HuH-7.5 (cell line): ENCODE measurements around the gene ABHD12.
"Not testable (repeated sequence)": the region's sequence is repeated elsewhere in the genome, so short reads cannot be mapped to it uniquely, and the experiment has no call there.

Experiments
- DNase-seq: peaks from one replicate; pipeline ENCODE4 v3.0.0; 2011; ENCODE audit warnings: low spot score

The ABHD12 gene

DNA sequence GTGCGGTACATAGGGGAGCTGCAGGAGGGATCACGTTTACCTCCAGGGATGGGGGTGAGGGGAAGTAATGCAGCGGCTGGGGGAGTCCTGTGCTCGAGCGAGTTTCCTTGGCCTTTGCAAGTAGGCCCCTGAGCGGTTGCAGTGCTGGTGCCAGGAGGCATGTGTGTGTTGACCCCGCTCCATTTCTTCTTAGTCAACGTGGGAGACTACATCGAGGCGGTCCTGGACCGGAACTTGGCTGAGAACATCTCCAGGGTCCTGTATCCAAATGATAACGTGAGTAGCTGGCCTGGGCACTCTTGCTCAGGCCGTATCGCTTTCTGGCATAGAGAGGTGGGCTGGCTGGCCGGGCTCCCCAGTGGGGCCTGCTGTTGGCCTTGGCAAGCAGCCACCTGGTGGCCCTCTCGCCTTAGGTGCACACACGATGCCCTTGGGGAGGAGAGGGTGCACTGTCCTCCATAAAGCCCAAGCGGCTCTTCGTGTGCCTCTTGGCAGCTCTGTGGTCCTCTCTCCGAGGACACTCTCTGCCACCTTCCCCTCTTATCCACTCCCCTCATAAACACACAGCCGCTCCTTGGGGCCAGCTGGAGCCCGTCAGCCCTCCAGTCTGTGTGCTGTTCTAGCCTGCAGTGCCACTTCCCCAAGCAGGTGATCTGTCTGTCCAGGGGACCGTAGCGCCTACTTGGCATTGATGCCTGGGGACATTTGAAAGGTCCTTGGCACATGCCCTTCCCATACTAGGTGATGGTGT, 113.4 kb downstream of the ABHD12 start:
- no peak for DNase-seq

DNA sequence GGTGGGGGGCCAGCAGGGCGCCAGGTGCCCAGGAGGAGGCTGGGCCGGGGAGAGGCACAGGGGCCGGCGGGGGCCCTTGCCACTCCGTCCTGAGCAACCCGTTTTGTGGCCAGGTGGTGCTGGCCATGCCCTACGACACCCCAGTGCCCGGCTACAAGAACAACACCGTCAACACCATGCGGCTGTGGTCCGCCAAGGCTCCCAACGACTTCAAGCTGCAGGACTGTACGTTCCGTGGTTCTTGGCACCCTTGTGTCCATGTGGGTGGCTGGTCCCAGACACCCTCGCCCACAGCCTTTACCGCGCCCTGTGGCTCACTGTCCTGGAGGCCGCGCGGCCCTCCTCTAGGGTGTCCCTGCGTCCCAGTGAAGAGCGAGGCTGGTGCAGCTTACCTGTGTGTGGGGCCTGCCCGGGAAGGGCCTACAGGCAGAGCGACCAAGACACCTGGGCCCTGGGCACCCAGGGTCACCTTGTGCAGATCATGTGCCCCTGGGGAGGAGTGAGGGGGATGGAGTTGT, 114.0 kb downstream of the ABHD12 start:
- no peak for DNase-seq

DNA sequence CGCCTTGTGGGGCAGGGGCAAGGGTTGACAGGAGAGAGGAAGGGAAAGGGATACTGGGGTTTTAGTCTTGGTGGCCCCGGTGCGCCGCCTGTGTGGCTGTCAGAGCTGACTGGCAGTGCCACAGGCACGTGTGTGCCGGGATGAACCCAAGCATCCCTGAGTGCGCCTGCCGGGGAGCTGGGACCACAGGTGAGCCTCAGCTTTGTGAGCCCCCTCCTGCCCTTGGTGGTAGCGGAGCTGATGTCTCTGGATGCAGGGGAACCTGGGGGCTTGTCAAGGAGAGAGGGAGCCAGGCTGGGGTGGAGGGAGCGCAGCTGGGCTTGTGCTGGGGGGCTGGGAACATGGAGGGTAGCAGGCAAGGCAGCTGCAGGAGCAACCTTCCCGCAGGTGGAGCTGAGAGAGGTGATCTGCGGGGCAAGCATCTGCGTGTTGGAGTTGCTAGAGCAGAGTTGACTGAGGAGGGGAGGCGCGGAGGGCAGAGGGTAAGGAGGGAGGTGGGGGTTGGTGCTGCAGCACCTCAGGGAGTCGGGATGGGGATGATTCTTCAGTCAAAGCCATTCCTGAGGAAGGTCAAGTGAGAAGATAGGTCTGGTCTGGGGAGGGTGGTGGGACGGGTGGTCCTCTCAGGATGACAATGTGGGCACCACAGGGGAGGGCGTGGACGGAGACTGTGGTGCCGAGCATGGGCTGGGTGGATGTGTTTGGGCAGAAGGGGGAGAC, 114.7 kb downstream of the ABHD12 start:
- no peak for DNase-seq

DNA sequence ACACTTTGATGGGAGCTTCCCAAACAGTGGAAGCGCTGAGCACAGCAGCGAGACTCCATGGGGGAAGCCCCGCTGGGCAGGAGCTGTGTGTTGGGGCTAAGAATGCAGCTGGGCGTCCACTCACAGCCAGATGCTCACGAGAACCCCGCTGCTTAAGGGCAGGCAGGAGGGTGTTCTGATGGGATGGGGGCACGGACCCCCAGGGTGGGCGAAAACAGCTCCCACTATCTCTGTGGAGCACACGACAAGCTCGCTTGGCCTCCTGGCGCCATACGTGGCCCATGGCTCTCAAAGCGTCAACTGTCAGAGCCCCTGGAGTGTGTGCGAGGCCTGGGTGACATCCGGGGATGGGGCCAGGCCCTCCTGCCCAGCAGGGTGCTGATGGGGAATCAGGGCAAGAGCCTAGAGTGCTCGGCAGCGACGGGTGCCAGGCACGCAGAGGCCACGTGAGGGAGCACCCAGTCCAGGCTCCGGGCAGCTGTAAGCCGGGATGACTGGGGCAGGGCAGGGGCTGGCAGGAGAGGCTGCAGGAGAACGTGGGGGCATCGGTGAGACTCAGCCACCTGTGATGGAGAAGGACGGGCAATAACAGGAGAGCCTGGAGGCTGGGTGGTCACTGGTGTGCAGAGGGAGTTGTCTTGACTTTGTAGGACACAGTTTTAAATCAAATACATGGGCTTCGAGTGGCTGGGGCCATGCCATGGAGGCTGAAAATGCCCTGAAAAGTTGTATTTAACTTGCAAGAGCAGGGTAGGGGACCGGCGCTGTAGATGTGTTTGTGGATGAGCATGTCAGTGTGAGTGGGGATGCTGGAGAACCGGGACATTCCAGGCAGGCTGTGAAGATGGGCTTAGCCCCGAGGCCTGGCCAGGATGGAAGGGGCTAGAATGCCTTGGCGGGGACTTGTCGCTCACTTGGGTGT, 115.5 kb downstream of the ABHD12 start:
- no peak for DNase-seq

DNA sequence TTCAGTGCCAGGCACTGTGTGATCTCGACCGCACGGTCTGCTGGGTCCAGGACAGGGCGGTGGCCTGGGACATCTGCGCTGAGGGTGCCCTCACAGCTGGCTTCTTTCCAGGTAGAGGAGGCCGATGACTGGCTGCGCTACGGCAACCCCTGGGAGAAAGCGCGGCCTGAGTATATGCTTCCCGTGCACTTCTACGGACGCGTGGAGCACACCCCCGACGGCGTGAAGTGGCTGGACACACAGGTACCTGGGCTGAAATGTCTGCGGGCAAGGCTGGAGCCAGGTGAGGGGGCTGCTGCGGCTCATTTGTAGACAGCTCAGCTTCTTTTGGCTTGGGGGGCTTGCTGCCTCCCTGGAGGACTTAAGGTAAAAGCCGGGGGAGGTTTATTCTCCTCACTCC, 116.2 kb downstream of the ABHD12 start:
- DNase-seq = no peak

DNA sequence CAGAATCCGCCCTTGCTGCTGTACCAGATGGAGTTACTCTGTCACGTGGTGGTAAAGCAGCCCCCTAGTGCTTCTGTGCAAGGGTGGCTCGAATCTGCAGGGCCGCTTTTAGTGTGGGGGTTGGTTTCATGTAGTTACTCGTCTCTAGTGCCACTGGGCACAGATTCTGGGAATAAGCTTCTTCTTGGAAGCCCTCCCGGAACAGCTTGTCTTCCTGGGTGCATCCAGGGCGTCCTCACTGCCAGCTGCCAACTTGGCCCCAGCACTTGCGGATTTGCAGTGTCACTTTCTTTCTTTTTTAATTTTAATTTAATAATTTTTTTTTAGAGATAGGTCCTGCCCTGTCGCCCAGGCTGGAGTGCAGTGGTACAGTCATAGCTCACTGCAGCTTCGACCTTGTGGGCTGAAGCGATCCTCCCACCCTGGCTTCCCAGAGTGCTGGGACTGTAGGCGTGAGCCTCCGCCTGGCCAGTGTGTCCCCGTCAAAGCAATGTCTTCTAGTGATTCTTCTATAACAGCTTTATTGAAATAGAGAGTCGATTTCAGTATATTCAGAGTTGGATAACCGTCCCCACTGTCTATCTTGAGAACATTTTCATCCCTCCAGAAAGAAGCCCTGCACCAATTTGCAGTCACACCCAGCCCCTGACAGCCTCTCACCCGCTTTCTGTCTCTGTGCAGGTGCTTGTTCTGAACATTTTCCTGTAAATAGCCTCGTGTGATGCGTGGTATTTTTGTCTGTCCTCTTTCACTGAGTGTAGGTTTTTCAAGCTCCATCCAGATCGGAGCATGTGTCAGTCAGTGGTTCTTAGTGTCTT, 116.9 kb downstream of the ABHD12 start:
- DNase-seq = no peak

DNA sequence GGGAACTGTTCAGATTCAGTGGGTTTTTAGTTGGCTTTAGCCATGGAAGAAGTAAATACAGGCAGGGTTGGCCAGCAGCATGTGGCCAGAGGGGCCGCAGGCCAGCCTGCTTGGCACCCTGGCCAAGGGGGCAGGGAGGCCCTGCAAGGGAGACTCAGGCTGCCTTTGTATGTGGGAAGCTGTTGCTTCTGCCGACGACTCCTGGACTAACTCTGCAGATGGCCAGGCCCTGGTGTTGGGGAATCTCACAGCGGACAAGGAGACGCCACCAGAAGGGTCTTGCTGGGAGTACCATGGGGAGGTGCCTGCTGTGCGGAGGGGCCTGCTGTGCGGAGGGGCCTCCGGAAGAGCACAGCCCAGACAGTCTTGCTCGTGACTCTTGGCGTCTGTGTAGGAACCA, 117.6 kb downstream of the ABHD12 start:
- no peak for DNase-seq

DNA sequence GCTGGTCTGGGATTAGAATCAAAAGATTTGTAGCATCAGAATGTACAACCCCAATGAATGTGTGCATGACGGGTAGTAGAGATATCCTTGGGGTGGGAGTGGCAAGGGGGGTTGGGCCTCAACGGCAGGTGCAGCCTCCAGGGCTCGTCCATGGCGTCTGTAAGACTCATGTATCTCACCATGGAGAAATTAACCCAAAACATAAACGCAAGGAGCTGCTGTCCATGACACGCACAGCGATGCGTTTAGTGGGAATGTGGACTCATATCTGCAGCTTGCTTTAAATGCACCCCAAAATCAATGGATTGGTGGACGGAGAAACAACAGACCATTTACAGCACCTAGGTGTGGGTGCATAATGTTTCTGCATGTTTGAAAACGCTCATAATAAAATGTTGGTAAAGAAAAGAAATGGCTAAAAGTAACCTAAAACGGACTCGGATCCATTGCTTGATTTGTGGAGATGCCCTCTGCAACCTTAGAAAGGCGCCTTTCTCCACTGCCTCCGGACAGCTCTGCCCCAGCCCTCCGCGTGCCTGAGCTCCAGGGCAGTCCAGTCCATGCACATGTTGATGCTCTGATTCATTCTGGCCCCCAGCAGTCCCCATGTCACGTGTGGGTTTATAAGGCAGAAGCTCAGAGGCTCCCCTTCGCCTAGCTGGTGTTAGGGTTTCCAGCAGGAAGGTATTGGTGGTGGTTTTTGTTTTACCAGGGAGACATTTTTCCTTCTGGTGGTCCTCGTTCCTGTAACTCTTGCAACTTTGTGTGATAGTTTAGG, 118.2 kb downstream of the ABHD12 start:
- no peak for DNase-seq

DNA sequence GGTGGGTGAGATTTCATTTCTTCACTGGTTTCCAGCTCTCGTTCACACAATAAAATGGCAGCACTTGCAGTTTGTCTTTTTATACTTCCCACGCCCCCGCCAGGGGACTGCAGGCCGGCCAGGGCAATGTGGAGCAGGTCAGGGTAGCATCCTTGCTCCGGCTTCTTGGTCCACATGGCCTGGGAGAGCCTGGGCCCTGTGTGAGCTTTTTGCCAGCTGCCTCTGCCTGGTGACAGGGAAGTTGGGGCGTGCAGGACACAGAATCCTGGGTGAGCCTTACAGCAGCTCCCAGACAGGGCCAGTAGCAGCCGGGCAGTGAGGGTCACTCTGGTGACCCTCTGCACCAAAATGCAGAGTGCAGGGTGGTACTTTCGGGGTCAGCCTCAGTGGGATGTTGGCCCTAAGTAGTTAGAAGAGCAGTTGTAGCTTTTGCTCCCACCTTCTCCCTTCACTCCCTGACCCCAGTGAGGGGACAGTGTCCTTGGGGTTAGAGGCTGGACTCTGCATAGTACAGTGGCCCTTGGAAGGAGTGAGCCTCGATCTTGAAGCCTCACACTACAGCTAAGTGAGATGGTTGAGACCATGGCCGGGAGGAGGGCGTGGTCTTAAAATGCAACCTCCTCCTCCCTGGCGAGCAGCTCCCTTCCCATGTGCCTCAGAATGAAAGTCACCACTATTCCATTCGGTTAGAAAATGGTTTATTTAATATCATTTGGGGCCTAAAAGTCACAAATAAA, 119.0 kb downstream of the ABHD12 start:
- no peak for DNase-seq

DNA sequence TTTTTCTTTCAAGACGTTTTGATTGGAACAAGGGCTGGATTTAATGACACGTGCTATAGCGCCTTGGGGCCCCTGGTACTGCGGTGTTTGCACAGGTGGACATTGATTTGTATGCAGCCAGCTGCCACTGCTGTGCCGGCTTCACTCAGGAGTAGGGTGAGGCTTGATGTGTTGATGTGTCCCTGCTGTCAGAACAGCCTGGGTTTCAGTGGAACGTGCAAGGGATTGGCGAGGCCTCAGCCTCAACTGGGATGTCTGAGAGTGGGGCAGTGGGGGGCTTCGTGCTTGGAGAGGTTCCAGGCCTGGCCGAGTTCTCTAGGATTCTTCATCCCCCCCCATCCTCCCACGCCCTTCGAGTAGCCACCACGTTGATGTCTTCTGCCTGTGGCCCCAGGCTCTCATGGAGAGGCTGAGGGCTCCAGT, 119.8 kb downstream of the ABHD12 start:
- no peak for DNase-seq

DNA sequence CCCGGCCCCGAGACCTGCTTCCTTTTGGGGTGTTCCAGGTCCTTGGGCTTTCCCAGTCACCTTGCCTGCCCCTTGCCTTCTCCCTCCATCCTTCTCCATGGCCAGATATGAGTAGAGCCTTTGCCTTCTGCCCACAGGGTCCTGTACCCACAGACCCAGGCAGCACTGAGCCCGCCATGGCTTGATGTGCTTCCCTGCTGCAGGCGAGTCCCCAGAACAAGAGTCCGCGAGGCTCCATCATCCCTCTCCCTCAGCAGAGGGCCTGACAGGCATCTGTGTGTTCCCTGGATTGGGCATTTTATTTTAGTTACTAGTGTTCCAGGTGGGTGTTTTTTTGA, 120.8 kb downstream of the ABHD12 start:
- DNase-seq = no peak

DNA sequence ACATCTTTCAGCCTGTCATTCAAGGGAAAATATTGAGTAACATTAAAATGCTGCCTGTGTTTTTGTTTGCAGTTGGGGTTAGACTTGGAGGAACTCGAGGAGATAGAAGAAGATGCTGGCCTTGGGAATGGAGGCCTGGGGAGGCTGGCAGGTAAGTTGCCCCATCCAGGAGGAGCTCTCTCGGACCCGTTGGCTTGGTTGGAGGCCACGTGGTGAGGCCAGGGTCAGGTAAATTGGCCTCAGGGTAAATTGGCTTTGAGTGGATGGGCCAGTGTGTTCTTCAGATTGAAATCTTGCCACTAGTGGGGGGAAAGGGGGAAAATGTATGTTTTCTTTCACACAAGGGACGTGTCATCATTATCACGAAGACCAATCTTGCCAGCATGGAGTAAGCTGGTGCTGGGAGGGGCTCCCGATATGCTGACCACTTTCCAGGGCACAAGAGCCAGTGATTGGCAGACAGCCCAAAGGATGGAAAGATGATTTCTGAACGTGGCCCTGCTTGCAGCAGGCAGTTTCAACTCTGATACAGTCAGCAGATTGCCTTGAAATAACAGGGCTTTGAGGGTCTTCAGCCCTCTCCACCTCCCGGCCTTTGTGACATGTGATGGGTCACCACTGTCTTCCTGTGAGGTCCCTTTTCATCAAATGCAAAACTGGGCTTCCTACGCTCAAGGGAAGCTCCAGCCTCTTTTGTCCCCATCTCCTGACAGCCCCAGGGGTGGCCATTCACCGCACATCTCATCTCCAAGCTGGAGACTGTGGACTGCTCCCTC, 121.4 kb downstream of the ABHD12 start:
- DNase-seq = no peak

DNA sequence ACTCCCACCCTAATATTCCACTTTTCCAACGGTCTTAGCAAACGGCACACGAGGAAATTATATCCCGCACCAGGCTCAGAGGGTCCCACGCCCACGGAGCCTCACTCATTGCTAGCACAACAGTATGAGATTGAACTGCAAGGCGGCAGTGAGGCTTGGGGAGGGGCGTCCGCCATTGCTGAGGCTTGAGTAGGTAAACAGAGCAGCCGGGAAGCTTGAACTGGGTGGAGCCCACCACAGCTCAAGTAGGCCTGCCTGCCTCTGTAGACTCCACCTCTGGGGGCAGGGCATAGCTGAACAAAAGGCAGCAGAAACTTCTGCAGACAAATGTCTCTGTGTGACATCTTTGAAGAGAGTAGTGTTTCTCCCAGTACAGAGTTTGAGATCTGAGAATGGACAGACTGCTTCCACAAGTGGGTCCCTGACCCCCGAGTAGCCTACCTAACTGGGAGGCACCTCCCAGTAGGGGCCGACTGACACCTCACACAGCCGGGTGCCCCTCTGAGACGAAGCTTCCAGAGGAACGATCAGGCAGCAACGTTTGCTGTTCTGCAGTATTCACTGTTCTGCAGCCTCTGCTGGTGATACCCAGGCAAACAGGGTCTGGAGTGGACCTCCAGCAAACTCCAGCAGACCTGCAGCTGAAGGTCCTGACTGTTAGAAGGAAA, 129.7 kb downstream of the ABHD12 start:
- DNase-seq = not testable (repeated sequence)

DNA sequence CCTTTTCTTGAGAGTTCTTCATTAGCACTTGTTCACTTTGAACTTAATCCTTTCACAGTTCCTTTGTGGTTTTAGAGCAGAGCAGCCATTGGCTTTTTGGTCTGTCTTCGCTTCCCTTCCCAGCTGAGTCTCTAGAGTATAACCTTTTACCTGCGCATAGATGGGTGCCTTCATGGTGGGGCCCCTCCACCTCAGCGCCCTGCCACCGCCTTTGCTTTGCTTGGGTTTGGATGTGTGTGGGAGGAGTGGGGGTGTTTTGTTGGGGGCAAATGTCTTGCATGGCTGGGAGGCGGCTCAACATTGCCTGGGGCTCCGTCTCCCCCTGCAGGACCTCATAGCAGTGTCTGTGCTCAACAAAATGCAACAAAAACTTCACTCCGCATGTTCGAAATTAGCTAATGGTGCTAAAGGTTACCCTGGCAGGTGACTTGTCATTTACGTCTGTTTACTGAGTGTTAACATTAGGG, 130.8 kb downstream of the ABHD12 start:
- DNase-seq = no peak

DNA sequence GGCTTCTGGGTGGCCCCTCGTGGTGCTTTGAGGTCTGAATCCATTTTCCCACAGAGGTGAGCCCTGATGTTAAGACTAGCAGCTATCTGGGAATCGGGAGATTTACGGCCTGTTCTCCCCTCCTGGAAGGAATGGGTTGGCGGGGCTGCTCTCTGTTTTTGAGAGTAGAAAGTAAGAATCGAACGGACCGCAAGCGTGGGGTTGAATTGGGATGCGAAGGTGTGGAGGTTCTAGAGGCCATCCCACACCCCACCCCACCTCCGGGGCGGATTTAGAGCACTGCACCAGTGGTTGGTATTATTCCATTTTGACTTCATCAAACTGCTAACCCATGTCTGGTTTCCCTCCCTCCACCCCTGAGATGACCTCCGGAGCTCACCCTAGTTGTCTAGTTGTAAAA, 131.3 kb downstream of the ABHD12 start:
- no peak for DNase-seq

DNA sequence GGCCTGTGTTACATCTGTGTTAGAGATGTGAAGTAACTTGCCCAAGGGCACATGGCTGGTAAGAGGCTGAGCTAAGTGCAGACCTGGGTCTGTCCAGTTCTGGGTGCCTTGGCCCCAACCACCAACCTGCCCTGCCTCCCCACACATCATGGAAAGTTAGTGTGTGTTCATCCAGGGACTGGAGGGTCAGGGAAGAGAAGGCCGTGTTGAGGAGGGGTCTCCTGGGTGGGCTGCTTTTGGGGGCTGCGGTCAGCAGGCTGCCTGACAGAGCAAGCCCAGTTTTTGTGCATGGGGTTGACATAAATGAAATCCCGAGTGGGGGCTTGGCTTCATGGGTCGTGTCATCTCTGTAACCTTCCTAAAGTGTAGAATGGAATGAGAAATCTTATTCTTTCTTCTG, 131.8 kb downstream of the ABHD12 start:
- no peak for DNase-seq

DNA sequence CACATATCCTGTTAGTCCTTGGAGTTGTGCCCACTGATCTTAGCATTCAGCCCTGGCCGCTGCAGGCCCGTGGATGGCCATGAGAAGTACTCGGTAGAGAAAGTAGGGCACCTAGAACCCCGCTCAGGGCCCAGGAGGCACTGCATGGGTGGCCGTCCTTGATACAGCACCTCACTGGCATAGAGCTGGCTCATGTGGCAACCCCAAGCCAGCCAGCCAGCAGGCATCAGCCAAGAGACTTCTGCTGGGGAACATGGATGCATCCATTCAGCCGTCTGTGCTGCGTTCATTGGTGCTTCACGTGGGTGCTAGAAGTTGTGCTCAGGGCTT, 132.2 kb downstream of the ABHD12 start:
- no peak for DNase-seq

DNA sequence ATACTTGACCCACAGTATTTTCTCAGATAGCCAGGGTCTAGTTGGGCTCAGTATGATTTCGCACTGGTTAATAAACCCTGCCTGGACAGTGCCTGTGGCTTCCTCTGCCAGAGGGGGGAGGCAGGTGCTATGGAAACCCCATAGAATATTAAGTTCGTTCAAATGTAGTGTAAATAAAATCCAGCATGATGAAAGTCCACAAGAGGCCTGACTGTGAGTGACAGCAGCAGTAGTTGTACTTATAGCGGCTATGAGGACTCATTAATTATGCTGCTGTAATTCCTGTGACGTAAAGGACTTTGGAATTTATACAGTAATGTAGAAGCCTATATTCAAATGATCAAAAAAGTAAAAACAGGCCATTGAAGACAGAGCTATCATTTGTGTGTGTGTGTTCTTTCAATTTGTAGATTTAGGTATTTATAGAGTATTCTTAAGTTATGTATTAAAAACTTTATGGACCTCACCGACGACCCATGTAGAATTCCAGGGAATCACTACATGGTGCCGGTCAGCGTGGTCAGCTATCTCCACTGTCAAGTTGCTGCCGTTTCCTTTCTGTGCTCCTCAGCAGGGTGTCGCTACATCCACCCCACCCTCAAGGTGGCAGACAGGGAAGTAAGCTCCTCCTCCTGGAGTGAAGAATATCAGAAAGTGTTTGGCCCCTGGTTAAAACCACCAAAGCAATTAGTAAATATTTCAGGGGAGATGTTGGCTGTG, 132.7 kb downstream of the ABHD12 start:
- no peak for DNase-seq
